Right atrium auricular region (tissue), 2 donors: ENCODE measurements around the gene BIRC5. TPM values are rescaled to one million over a fixed set of nuclear protein-coding genes. Genes with fewer than 3 reads are reported as not detected.

Experiments used
- DNase-seq: peaks from one replicate; pipeline ENCODE4 v3.0.0-alpha.2; 2019; ENCODE audit warnings: low spot score
- H3K27ac ChIP-seq, 2 donors: fragments of 200-600 bp; sonication (generic); 1 replicate in 1 of 2; 2 replicates in 1 of 2; pipeline ENCODE4 v1.5.1; 2016 to 2019
- H3K27me3 ChIP-seq, 2 donors: fragments of 200-600 bp; sonication (generic); one replicate each; pipeline versions ENCODE4 v1.5.1 to v1.6.0; 2017 to 2019
- H3K36me3 ChIP-seq: fragments of 200-600 bp; sonication (generic); one replicate; pipeline ENCODE4 v1.5.1; 2016
- H3K4me1 ChIP-seq, 2 donors: fragments of 200-600 bp; sonication (generic); one replicate each; pipeline versions ENCODE4 v1.5.1 to v1.6.0; 2017 to 2019
- H3K4me3 ChIP-seq, 2 donors: fragments of 200-600 bp; sonication (generic); 1 replicate in 1 of 2; 2 replicates in 1 of 2; pipeline ENCODE4 v1.5.1; 2017 to 2019; ENCODE audit warnings: mild to moderate bottlenecking in 1 of 2, moderate library complexity in 1 of 2
- H3K9me3 ChIP-seq, 2 donors: fragments of 200-600 bp; sonication (generic); one replicate each; pipeline ENCODE4 v1.5.1; 2019
- CTCF ChIP-seq, 2 donors: fragments of 200-600 bp; sonication (generic); IDR thresholded peaks; one replicate each; pipeline ENCODE4 v1.5.1; 2019; ENCODE audit warnings: antibody characterized with exemption in 2 of 2
- total RNA-seq, 2 donors: library from RNA; depleted of rRNA; stranded (reverse); fragments of >200 nt; gene quantifications; one replicate each; pipeline ENCODE4 v1.1.0, GENCODE V29; 2016

The BIRC5 gene
- total RNA-seq, 2 donors from 2014 or later: 3.7 TPM; not detected in 1

- Histone ChIP-seq H3K27ac (no peak overlapping the region), H3K27me3 (no peaks in the 10 kb centered on the region), H3K4me1 (no peaks in the 10 kb centered on the region), H3K36me3 (peaks cover 13% of the 10 kb centered on the region), H3K9me3 (no peaks in the 10 kb centered on the region), H3K4me3 (no peak overlapping the region)
- TF ChIP-seq CTCF (IDR thresholded peaks at IDR 0.05): no peak
- no peak for DNase-seq
These were observed 9.5 kb upstream of the BIRC5 start for GRCh38 chr17:78204387-78205123.

GRCh38 chr17:78205124-78205775 lies 8.8 kb upstream of the BIRC5 start:
- Histone ChIP-seq H3K9me3 (no peaks in the 10 kb centered on the region), H3K27ac (no peak overlapping the region), H3K36me3 (peaks cover 13% of the 10 kb centered on the region), H3K4me3 (no peak overlapping the region), H3K27me3 (no peaks in the 10 kb centered on the region), H3K4me1 (no peaks in the 10 kb centered on the region)
- no peak for TF ChIP-seq CTCF (IDR thresholded peaks at IDR 0.05)
- no peak for DNase-seq

GRCh38 chr17:78206298-78206697 lies 7.8 kb upstream of the BIRC5 start:
- H3K27ac ChIP-seq: no peak overlapping the region
- TF ChIP-seq CTCF (IDR thresholded peaks at IDR 0.05): no peak
- no peak overlapping the region for H3K4me3 ChIP-seq
- no peaks in the 10 kb centered on the region for H3K4me1 ChIP-seq
- no peaks in the 10 kb centered on the region for H3K9me3 ChIP-seq
- peaks cover 13% of the 10 kb centered on the region for H3K36me3 ChIP-seq
- no peaks in the 10 kb centered on the region for H3K27me3 ChIP-seq
- DNase-seq: no peak

- peaks cover 5% of the 10 kb centered on the region for H3K36me3 ChIP-seq
- H3K4me1 ChIP-seq: no peaks in the 10 kb centered on the region
- DNase-seq: no peak
- no peaks in the 10 kb centered on the region for H3K9me3 ChIP-seq
- H3K27ac ChIP-seq: no peak overlapping the region
- H3K27me3 ChIP-seq: no peaks in the 10 kb centered on the region
- no peak overlapping the region for H3K4me3 ChIP-seq
- no peak for TF ChIP-seq CTCF (IDR thresholded peaks at IDR 0.05)
These were observed 5.6 kb upstream of the BIRC5 start for GRCh38 chr17:78208486-78208885.

- no peaks in the 10 kb centered on the region for H3K27me3 ChIP-seq
- peaks cover 0 to 10% of the 10 kb centered on the region in 2 donors for H3K4me1 ChIP-seq
- H3K4me3 ChIP-seq: no peak overlapping the region
- TF ChIP-seq CTCF (IDR thresholded peaks at IDR 0.05): no peak
- H3K9me3 ChIP-seq: no peaks in the 10 kb centered on the region
- H3K36me3 ChIP-seq: peaks cover 5% of the 10 kb centered on the region
- no peak for DNase-seq
- no peak overlapping the region for H3K27ac ChIP-seq
These were observed 3.9 kb upstream of the BIRC5 start for GRCh38 chr17:78210111-78210510.
